ENCODE data around the gene CEACAM3.

Gene CEACAM3

DNA sequence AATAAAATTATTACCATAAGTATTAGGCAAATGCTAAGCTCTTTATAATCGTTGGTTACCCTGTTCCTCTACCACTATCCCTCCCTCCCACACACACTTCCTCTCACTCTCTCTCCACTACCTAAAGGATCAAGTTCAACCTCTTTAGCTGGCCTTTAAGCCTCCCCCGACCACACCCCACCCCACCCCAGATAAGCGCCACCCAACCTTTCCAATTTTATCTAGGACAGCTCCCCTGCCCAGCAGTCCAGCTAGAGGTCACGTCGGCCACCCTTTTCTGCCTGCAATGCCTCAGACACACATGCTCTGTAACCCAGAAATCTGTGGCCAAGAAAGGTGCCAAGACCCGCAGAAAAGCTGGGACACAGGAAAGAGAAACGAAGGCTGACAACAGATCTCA is 47.0 kb downstream of the CEACAM3 start:
- no peak for TF ChIP-seq NFIC (IDR thresholded peaks at IDR 0.05)
- TF ChIP-seq EP300 (IDR thresholded peaks at IDR 0.05; ENCODE audit: borderline replicate concordance): no peak
- no peak for TF ChIP-seq EGR1 (IDR thresholded peaks at IDR 0.05)
- TF ChIP-seq TEAD4 (IDR thresholded peaks at IDR 0.05): no peak
- no peak for TF ChIP-seq TCF12 (IDR thresholded peaks at IDR 0.05; ENCODE audit: low read depth)

DNA sequence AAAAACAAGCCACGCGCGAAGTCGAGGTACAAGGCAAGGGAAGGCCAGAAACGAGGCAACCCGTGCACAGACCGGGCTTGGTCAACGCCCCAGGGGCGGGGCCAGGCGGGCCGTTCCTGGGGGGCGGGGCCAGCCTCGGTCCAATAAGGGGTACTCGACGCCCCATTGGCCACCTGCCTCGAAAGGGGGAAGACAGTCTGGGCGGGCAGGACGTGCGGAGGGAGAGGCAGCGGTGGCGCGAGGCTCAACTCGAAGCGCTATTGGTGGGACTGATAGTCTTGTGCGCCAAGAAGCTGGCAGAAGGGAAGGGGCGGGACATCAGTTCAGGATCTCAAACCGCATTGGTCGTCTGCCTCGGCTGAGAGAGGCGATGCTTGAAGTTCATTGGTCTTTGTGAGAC is 48.2 kb downstream of the CEACAM3 start, which contains the start of gene LYPD4:
TSS of gene LYPD4 (minus strand) at position 83 of the 400 bp plus-strand sequence. CDS start 5,398 bp downstream, outside the sequence.
- no peak for TF ChIP-seq TEAD4 (IDR thresholded peaks at IDR 0.05)
- TF ChIP-seq EP300 (IDR thresholded peaks at IDR 0.05; ENCODE audit: borderline replicate concordance): no peak
- no peak for TF ChIP-seq FOXM1 (IDR thresholded peaks at IDR 0.05; ENCODE audit: borderline replicate concordance, low read depth)
- TF ChIP-seq, protein P1, sequence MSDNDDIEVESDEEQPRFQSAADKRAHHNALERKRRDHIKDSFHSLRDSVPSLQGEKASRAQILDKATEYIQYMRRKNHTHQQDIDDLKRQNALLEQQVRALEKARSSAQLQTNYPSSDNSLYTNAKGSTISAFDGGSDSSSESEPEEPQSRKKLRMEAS (IDR thresholded peaks at IDR 0.05): peak; percentile 50; the same call in 1 of the 2 replicates

DNA sequence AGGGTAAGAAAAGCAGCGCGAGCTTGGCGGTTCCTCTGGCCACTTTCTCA is 48.4 kb downstream of the CEACAM3 start, which contains the start of gene DMRTC2:
TSS of gene DMRTC2 (plus strand) at position 42 of the 50 bp plus-strand sequence. CDS start 2,387 bp downstream, outside the sequence.
- TF ChIP-seq, protein P2, sequence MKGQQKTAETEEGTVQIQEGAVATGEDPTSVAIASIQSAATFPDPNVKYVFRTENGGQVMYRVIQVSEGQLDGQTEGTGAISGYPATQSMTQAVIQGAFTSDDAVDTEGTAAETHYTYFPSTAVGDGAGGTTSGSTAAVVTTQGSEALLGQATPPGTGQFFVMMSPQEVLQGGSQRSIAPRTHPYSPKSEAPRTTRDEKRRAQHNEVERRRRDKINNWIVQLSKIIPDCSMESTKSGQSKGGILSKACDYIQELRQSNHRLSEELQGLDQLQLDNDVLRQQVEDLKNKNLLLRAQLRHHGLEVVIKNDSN (IDR thresholded peaks at IDR 0.05): no peak
- TF ChIP-seq CREB1 (IDR thresholded peaks at IDR 0.05; ENCODE audit: low read depth): no peak
- no peak for TF ChIP-seq EGR1 (IDR thresholded peaks at IDR 0.05)
- TF ChIP-seq ZBTB7A (IDR thresholded peaks at IDR 0.05; ENCODE audit: low read depth): no peak
- TF ChIP-seq TEAD4 (IDR thresholded peaks at IDR 0.05): no peak

DNA sequence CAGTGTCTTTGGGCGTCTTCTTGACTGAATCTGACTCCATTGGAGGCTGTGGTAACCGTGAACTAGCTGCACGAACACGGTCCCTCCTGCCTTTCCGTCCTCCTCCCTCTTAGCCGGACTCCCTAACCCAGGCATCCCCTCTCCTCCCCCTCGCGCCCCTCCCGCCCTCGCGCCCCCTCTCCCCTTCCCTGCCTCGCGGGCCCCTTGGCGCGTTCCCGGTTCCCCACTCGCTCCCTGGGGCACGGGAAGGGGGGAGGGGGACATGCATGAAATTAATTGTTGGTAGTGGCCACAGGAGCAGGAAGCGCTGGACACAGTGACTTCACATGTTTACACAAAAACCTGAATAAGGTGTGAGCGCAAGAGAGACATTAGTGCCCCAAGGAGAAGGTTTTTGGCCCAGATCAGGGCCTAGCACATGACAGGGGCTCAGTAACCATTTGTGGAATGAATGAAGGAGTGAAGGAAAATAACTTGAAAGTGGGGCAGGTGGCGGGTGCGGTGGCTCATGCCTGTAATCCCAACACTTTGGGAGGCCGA is 48.7 kb downstream of the CEACAM3 start:
- no peak for TF ChIP-seq TEAD4 (IDR thresholded peaks at IDR 0.05)
- no peak for TF ChIP-seq FOXM1 (IDR thresholded peaks at IDR 0.05; ENCODE audit: borderline replicate concordance, low read depth)
- no peak for TF ChIP-seq CEBPB (IDR thresholded peaks at IDR 0.05)
- TF ChIP-seq, protein P1 (IDR thresholded peaks at IDR 0.05): no peak
- no peak for TF ChIP-seq ZBTB7A (IDR thresholded peaks at IDR 0.05; ENCODE audit: low read depth)
- TF ChIP-seq NFIC (IDR thresholded peaks at IDR 0.05): no peak
- no peak for TF ChIP-seq RAD21 (IDR thresholded peaks at IDR 0.05; ENCODE audit: low read depth)
- no peak for TF ChIP-seq TAF1 (IDR thresholded peaks at IDR 0.05; ENCODE audit: low read depth)

DNA sequence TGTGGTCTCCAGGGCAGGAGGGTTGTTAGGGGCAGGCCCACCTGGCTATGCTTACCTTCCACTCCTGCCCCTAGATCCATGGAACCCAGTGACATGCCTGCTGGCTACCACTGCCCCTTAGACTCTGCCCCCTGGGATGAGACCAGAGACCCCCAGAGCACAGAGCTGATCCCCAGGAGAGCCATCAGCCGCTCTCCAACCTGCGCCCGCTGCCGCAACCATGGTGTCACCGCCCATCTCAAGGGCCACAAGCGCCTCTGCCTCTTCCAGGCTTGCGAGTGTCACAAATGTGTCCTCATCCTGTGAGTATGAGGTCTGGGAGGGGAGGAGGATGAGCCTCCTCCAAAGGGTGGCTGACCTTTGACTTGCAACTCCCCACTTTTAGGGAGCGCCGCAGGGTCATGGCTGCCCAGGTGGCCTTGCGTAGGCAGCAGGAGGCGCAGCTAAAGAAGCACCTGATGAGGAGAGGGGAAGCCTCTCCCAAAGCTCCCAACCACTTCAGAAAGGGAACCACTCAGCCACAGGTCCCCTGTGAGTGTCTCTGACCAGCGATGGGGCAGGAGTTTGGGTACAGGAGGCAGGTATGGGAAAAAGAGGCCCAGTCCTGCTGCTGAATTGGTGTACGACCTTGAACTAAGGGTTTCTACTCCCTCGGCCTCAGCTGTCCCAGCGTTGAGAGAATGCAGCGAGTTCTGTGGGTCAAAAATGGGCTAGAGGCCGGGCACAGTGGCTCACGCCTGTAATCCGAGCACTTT is 51.1 kb downstream of the CEACAM3 start:
- no peak for TF ChIP-seq CEBPB (IDR thresholded peaks at IDR 0.05)
- no peak for TF ChIP-seq NFIC (IDR thresholded peaks at IDR 0.05)
- TF ChIP-seq, protein P3, sequence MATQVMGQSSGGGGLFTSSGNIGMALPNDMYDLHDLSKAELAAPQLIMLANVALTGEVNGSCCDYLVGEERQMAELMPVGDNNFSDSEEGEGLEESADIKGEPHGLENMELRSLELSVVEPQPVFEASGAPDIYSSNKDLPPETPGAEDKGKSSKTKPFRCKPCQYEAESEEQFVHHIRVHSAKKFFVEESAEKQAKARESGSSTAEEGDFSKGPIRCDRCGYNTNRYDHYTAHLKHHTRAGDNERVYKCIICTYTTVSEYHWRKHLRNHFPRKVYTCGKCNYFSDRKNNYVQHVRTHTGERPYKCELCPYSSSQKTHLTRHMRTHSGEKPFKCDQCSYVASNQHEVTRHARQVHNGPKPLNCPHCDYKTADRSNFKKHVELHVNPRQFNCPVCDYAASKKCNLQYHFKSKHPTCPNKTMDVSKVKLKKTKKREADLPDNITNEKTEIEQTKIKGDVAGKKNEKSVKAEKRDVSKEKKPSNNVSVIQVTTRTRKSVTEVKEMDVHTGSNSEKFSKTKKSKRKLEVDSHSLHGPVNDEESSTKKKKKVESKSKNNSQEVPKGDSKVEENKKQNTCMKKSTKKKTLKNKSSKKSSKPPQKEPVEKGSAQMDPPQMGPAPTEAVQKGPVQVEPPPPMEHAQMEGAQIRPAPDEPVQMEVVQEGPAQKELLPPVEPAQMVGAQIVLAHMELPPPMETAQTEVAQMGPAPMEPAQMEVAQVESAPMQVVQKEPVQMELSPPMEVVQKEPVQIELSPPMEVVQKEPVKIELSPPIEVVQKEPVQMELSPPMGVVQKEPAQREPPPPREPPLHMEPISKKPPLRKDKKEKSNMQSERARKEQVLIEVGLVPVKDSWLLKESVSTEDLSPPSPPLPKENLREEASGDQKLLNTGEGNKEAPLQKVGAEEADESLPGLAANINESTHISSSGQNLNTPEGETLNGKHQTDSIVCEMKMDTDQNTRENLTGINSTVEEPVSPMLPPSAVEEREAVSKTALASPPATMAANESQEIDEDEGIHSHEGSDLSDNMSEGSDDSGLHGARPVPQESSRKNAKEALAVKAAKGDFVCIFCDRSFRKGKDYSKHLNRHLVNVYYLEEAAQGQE (IDR thresholded peaks at IDR 0.05; ENCODE audit: low read depth): no peak
- TF ChIP-seq TCF12 (IDR thresholded peaks at IDR 0.05; ENCODE audit: low read depth): no peak
- no peak for TF ChIP-seq RAD21 (IDR thresholded peaks at IDR 0.05; ENCODE audit: low read depth)
- TF ChIP-seq, protein P1 (IDR thresholded peaks at IDR 0.05): no peak
- TF ChIP-seq YY1 (IDR thresholded peaks at IDR 0.05; ENCODE audit: low read depth): no peak
- TF ChIP-seq EGR1 (IDR thresholded peaks at IDR 0.05): no peak
- TF ChIP-seq EP300 (IDR thresholded peaks at IDR 0.05; ENCODE audit: borderline replicate concordance): no peak
- no peak for TF ChIP-seq CREB1 (IDR thresholded peaks at IDR 0.05; ENCODE audit: low read depth)
- TF ChIP-seq ZBTB7A (IDR thresholded peaks at IDR 0.05; ENCODE audit: low read depth): no peak
- no peak for TF ChIP-seq TAF1 (IDR thresholded peaks at IDR 0.05; ENCODE audit: low read depth)
- no peak for TF ChIP-seq FOXM1 (IDR thresholded peaks at IDR 0.05; ENCODE audit: borderline replicate concordance, low read depth)

DNA sequence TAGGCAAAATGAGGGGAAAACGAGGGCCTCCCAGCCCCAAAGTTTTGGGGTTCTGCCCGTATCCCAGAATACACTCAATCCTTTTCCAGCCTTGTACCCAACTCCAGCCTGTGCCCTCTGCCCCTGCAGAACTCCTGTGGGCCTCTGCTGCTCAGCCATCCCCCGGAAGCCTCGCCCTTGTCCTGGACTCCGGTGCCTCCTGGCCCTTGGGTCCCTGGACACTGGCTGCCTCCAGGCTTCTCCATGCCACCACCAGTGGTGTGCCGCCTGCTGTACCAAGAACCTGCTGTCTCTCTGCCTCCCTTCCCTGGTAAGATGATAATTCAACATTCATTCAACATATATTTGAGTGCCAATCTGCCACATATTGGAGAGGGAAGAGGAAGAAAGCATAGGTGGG is 52.3 kb downstream of the CEACAM3 start:
- no peak for TF ChIP-seq NFIC (IDR thresholded peaks at IDR 0.05)
- no peak for TF ChIP-seq TAF1 (IDR thresholded peaks at IDR 0.05; ENCODE audit: low read depth)
- TF ChIP-seq, protein P3 (IDR thresholded peaks at IDR 0.05; ENCODE audit: low read depth): no peak
- no peak for TF ChIP-seq EP300 (IDR thresholded peaks at IDR 0.05; ENCODE audit: borderline replicate concordance)
- TF ChIP-seq, protein P2 (IDR thresholded peaks at IDR 0.05): no peak
- TF ChIP-seq CEBPB (IDR thresholded peaks at IDR 0.05): no peak
- TF ChIP-seq, protein P1 (IDR thresholded peaks at IDR 0.05): no peak
- no peak for TF ChIP-seq EGR1 (IDR thresholded peaks at IDR 0.05)
- TF ChIP-seq RAD21 (IDR thresholded peaks at IDR 0.05; ENCODE audit: low read depth): no peak

All from Ishikawa (cell line).